PFSK-1 (cell line): ENCODE results near the gene SEMA3F.

Experiments
- FOXP2 ChIP-seq: optimal IDR thresholded peaks from 2 replicates; pipeline ENCODE3; 2011; ENCODE audit warnings: borderline replicate concordance, control low read depth, inconsistent platforms; ENCODE audit not compliant: insufficient read depth; ENCODE audit errors: extremely low read length, extremely low read depth
- POLR2AphosphoS5 ChIP-seq: IDR thresholded peaks from 2 replicates; pipeline ENCODE4 v1.6.1; 2012; ENCODE audit warnings: low read depth, mild to moderate bottlenecking, control low read depth, low read length, moderate library complexity
- REST ChIP-seq, 2 experiments: IDR thresholded peaks; 2 replicates each; pipeline versions ENCODE4 v1.6.1 to v1.8.0; 2011 to 2012; ENCODE audit warnings: low read depth in 2 of 2, low read length in 2 of 2, control low read depth in 1 of 2, inconsistent platforms in 1 of 2, mild to moderate bottlenecking in 1 of 2, moderate library complexity in 1 of 2; ENCODE audit not compliant: insufficient read depth in 1 of 2

DNA sequence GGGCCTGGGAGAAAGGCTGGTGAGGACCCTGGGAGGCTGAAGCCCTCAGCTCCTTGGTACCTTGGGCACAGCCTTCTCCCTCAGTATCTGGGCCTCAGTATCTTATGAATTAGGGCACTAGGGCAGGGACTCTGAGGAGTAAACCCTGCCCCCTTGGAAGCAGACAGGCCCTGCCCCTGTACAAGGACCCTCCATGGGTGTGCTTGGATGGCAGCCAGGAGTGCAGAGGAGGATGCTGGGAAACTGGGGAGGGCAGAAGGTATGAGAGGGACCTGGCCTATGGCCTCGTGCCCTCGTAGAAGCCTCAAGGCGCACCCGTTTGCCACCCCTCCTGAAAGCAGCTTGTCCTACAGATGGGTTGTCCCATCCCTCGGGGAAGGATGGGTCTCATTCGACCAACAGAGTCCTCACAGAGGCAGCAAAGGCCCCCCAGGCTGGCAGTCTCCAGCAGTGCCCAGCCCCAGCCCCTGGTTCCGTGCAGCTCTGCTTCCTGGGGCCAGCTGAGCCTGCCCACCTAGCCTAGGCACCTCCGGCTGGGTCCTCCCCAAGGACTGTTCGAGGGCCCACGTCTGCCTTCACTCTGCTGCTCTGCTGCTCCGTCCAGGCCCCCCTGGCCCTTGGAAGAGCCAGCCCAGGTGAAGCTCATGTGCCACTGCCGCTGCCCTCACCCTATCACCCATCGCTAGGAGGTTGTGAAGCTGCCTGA is 15.3 kb upstream of the SEMA3F start:
- no peak for TF ChIP-seq FOXP2
- no peak for TF ChIP-seq REST (IDR thresholded peaks at IDR 0.05; ENCODE audit: insufficient read depth in 1 of 2, low read depth in 2 of 2, low read length in 2 of 2)
- TF ChIP-seq POLR2AphosphoS5: no peak
